Stimulated activated CD4-positive, alpha-beta T cell treated with anti-CD3 and anti-CD28 coated beads, Interleukin-1b, Interleukin-23, amount 100 ng/mL, for 1 hour (primary cell): ENCODE measurements around the gene RGR.
A peak's percentile ranks its signal among the peaks of the same experiment; 100 is the strongest.
"Not testable (repeated sequence)": the region's sequence is repeated elsewhere in the genome, so short reads cannot be mapped to it uniquely, and the experiment has no call there.

ENCODE experiments used
- DNase-seq, 2 donors: peaks; one replicate each; pipeline ENCODE4 v3.0.0-alpha.2; 2020; ENCODE audit warnings: low read depth in 2 of 2

Gene RGR

GRCh38 chr10:84258034-84258695 is 13.3 kb downstream of the RGR start:
- DNase-seq: no peak

- DNase-seq: no peak
Observed at GRCh38 chr10:84261236-84261915, 16.5 kb downstream of the RGR start.

GRCh38 chr10:84262190-84262956 is 17.5 kb downstream of the RGR start:
- DNase-seq: no peak

GRCh38 chr10:84263716-84264115 is 18.9 kb downstream of the RGR start:
- DNase-seq: no peak

- DNase-seq: peak; percentile 37 to 54
Observed at GRCh38 chr10:84264611-84265141, 19.8 kb downstream of the RGR start.

GRCh38 chr10:84265418-84265817 is 20.6 kb downstream of the RGR start:
- no peak for DNase-seq

GRCh38 chr10:84267503-84268126 is 22.8 kb downstream of the RGR start:
- DNase-seq: peak; percentile 19 to 49

- DNase-seq: no peak
Observed at GRCh38 chr10:84269162-84269561, 24.3 kb downstream of the RGR start.

GRCh38 chr10:84269773-84270172 is 24.9 kb downstream of the RGR start:
- DNase-seq: no peak

- DNase-seq: no peak
Observed at GRCh38 chr10:84270708-84271107, 25.9 kb downstream of the RGR start.

- not testable (repeated sequence) for DNase-seq
Observed at GRCh38 chr10:84279876-84280475, 35.1 kb downstream of the RGR start.

- no peak for DNase-seq
Observed at GRCh38 chr10:84286695-84287094, 41.8 kb downstream of the RGR start.

GRCh38 chr10:84288151-84288550 is 43.3 kb downstream of the RGR start:
- no peak for DNase-seq

- no peak for DNase-seq
Observed at GRCh38 chr10:84289521-84290200, 44.8 kb downstream of the RGR start.

- DNase-seq: no peak
Observed at GRCh38 chr10:84290235-84290634, 45.4 kb downstream of the RGR start.

GRCh38 chr10:84291384-84291783 is 46.5 kb downstream of the RGR start:
- DNase-seq: no peak

GRCh38 chr10:84292502-84292901 is 47.6 kb downstream of the RGR start:
- DNase-seq: no peak

GRCh38 chr10:84293171-84293570 is 48.3 kb downstream of the RGR start:
- DNase-seq: no peak

- DNase-seq: no peak
Observed at GRCh38 chr10:84293574-84294016, 48.7 kb downstream of the RGR start.

GRCh38 chr10:84294766-84295447 is 50.1 kb downstream of the RGR start:
- no peak for DNase-seq
